HL-60 (cell line): ENCODE measurements around the gene IGSF23.
"Not testable (repeated sequence)": the region's sequence is repeated elsewhere in the genome, so short reads cannot be mapped to it uniquely, and the experiment has no call there.

Source experiments
- CTCF ChIP-seq: IDR thresholded peaks from one replicate; pipeline ENCODE4 v1.5.1; 2011; ENCODE audit warnings: low read length, control low read depth, inconsistent platforms; ENCODE audit not compliant: insufficient read depth
- GABPA ChIP-seq: IDR thresholded peaks from 2 replicates; pipeline ENCODE4 v1.6.1; 2012; ENCODE audit warnings: low read depth
- POLR2AphosphoS5 ChIP-seq: IDR thresholded peaks from 2 replicates; pipeline ENCODE4 v1.6.1; 2012; ENCODE audit warnings: low read depth
- SPI1 ChIP-seq: IDR thresholded peaks from 2 replicates; pipeline ENCODE4 v1.6.1; 2012; ENCODE audit warnings: low read depth, mild to moderate bottlenecking, borderline replicate concordance
- TF ChIP-seq, protein P1 (sequence below): IDR thresholded peaks from 2 replicates; pipeline ENCODE4 v1.6.1; 2012; ENCODE audit warnings: low read depth; ENCODE audit not compliant: insufficient replicate concordance

GRCh38 chr19:44684396-44684795, 71.0 kb downstream of the IGSF23 start:
- not testable (repeated sequence) for TF ChIP-seq CTCF, POLR2AphosphoS5, SPI1, GABPA
- TF ChIP-seq, protein P1, sequence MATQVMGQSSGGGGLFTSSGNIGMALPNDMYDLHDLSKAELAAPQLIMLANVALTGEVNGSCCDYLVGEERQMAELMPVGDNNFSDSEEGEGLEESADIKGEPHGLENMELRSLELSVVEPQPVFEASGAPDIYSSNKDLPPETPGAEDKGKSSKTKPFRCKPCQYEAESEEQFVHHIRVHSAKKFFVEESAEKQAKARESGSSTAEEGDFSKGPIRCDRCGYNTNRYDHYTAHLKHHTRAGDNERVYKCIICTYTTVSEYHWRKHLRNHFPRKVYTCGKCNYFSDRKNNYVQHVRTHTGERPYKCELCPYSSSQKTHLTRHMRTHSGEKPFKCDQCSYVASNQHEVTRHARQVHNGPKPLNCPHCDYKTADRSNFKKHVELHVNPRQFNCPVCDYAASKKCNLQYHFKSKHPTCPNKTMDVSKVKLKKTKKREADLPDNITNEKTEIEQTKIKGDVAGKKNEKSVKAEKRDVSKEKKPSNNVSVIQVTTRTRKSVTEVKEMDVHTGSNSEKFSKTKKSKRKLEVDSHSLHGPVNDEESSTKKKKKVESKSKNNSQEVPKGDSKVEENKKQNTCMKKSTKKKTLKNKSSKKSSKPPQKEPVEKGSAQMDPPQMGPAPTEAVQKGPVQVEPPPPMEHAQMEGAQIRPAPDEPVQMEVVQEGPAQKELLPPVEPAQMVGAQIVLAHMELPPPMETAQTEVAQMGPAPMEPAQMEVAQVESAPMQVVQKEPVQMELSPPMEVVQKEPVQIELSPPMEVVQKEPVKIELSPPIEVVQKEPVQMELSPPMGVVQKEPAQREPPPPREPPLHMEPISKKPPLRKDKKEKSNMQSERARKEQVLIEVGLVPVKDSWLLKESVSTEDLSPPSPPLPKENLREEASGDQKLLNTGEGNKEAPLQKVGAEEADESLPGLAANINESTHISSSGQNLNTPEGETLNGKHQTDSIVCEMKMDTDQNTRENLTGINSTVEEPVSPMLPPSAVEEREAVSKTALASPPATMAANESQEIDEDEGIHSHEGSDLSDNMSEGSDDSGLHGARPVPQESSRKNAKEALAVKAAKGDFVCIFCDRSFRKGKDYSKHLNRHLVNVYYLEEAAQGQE, result not testable (repeated sequence)
